Bronchial epithelial cell (primary cell): Measurements from ENCODE around the gene SETD5. TPM values are rescaled to one million over a fixed set of nuclear protein-coding genes. Genes with fewer than 3 reads are reported as not detected.

Experiments
- DNase-seq: peaks from one replicate; pipeline ENCODE4 v3.0.0-alpha.2; 2010; ENCODE audit warnings: low read depth
- FAIRE-seq: peaks from 2 replicates; lab custom pipeline; 2011; peaks lifted over from hg19 to GRCh38; lab: Jason Lieb, UNC
- H3K27me3 ChIP-seq: 2 replicates; pipeline ENCODE4 v1.5.1; 2011; ENCODE audit warnings: low read length; ENCODE audit not compliant: control insufficient read depth, insufficient read depth
- H3K36me3 ChIP-seq: 2 replicates; pipeline ENCODE4 v1.5.1; 2011; ENCODE audit warnings: low read length; ENCODE audit not compliant: control insufficient read depth, insufficient read depth
- H3K4me3 ChIP-seq: 2 replicates; pipeline ENCODE4 v1.5.1; 2011; ENCODE audit warnings: mild to moderate bottlenecking, low read depth, low read length, control low read depth
- CTCF ChIP-seq: IDR thresholded peaks from 2 replicates; pipeline ENCODE4 v1.5.1; 2011; ENCODE audit warnings: mild to moderate bottlenecking, moderate library complexity, low read length, control low read depth, inconsistent platforms; ENCODE audit not compliant: insufficient read depth, severe bottlenecking
- total RNA-seq: library from RNA; depleted of rRNA; stranded (reverse); fragments of >200 nt; gene quantifications from 2 replicates; pipeline ENCODE4 v1.2.1, GENCODE V29; 2014

Gene SETD5
- total RNA-seq, 1 donor from 2014 or later: 53.7 TPM

- peak overlapping the region; percentile 96 for H3K4me3 ChIP-seq
- DNase-seq (no peak), FAIRE-seq (no peak)
- TF ChIP-seq CTCF: no peak
- peaks cover 10% of the 10 kb centered on the region for H3K36me3 ChIP-seq
- no peaks in the 10 kb centered on the region for H3K27me3 ChIP-seq
These were observed 688 bp downstream of the SETD5 start for GRCh38 chr3:9397906-9398699.

- peak; percentile 50 for DNase-seq
- H3K4me3 ChIP-seq: peak overlapping the region; percentile 96
- FAIRE-seq: peak; percentile 36
- TF ChIP-seq CTCF: no peak
- peaks cover 6% of the 10 kb centered on the region for H3K36me3 ChIP-seq
- H3K27me3 ChIP-seq: no peaks in the 10 kb centered on the region
These were observed 1.4 kb downstream of the SETD5 start for GRCh38 chr3:9398700-9399336.

GRCh38 chr3:9399337-9399703 is 1.9 kb downstream of the SETD5 start:
- FAIRE-seq (no peak), DNase-seq (no peak)
- Histone ChIP-seq H3K36me3 (peaks cover 3% of the 10 kb centered on the region), H3K4me3 (peak overlapping the region; percentile 96), H3K27me3 (no peaks in the 10 kb centered on the region)
- no peak for TF ChIP-seq CTCF

GRCh38 chr3:9399746-9400145 is 2.3 kb downstream of the SETD5 start:
- peak; percentile 80 for DNase-seq
- FAIRE-seq: no peak
- Histone ChIP-seq H3K27me3 (no peaks in the 10 kb centered on the region), H3K36me3 (peaks cover 2% of the 10 kb centered on the region), H3K4me3 (peak overlapping the region; percentile 96)
- TF ChIP-seq CTCF: peak; percentile 3

GRCh38 chr3:9400616-9401015 is 3.2 kb downstream of the SETD5 start:
- DNase-seq (no peak), FAIRE-seq (no peak)
- H3K27me3 ChIP-seq: no peaks in the 10 kb centered on the region
- H3K36me3 ChIP-seq: no peaks in the 10 kb centered on the region
- H3K4me3 ChIP-seq: peak overlapping the region; percentile 0
- TF ChIP-seq CTCF: no peak

GRCh38 chr3:9401986-9402385 is 4.6 kb downstream of the SETD5 start:
- no peak for DNase-seq
- Histone ChIP-seq H3K36me3 (no peaks in the 10 kb centered on the region), H3K27me3 (no peaks in the 10 kb centered on the region), H3K4me3 (no peak overlapping the region)
- no peak for FAIRE-seq
- TF ChIP-seq CTCF: no peak
